ENCODE results near the gene LEFTY2.
"Not testable (repeated sequence)": the region's sequence is repeated elsewhere in the genome, so short reads cannot be mapped to it uniquely, and the experiment has no call there.

GRCh38 chr1:225887554-225888288 is 53.3 kb downstream of the LEFTY2 start:
- TF ChIP-seq CTCF (IDR thresholded peaks at IDR 0.05), result not testable (repeated sequence)
- TF ChIP-seq EZH2phosphoT487 (IDR thresholded peaks at IDR 0.05) (peak; percentile 44), EZH2 (IDR thresholded peaks at IDR 0.05) (peak; percentile 21)

Data from neural progenitor cell (in vitro differentiated cells).